Stimulated activated CD8-positive, alpha-beta memory T cell treated with anti-CD3 and anti-CD28 coated beads, Interleukin-2, amount 100 ng/mL, for 48 hours (primary cell): ENCODE results near the gene F2.

ENCODE experiments used
- DNase-seq, 2 donors: peaks; one replicate each; pipeline ENCODE4 v3.0.0-alpha.2; 2020; ENCODE audit warnings: low read depth in 2 of 2

The F2 gene

GRCh38 chr11:46743693-46744339 lies 24.8 kb downstream of the F2 start:
- no peak for DNase-seq

GRCh38 chr11:46745328-46745727 lies 26.3 kb downstream of the F2 start:
- DNase-seq, result no peak

- DNase-seq, result no peak
Observed at GRCh38 chr11:46745995-46746394, 27.0 kb downstream of the F2 start.

GRCh38 chr11:46747150-46747549 lies 28.1 kb downstream of the F2 start:
- no peak for DNase-seq

- DNase-seq, result no peak
Observed at GRCh38 chr11:46755962-46756361, 36.9 kb downstream of the F2 start.

GRCh38 chr11:46759196-46759595 lies 40.2 kb downstream of the F2 start:
- no peak for DNase-seq

GRCh38 chr11:46760429-46761128 lies 41.6 kb downstream of the F2 start:
- DNase-seq, result no peak

GRCh38 chr11:46761807-46762206 lies 42.8 kb downstream of the F2 start:
- DNase-seq, result no peak

- no peak for DNase-seq
Observed at GRCh38 chr11:46762248-46762647, 43.2 kb downstream of the F2 start.

GRCh38 chr11:46766656-46767055 lies 47.6 kb downstream of the F2 start:
- DNase-seq, result no peak

GRCh38 chr11:46769636-46770221 lies 50.7 kb downstream of the F2 start:
- no peak for DNase-seq

- no peak for DNase-seq
Observed at GRCh38 chr11:46776878-46777277, 57.9 kb downstream of the F2 start.

GRCh38 chr11:46778416-46778815 lies 59.4 kb downstream of the F2 start:
- DNase-seq, result no peak
